Transverse colon (tissue), 3 donors: Measurements from ENCODE around the gene NOMO2.
"Not testable (repeated sequence)": the region's sequence is repeated elsewhere in the genome, so short reads cannot be mapped to it uniquely, and the experiment has no call there.

Experiments
- EP300 ChIP-seq: sonication (generic); formaldehyde crosslinking; IDR thresholded peaks from one replicate; pipeline ENCODE4 v1.6.1; 2017; ENCODE audit warnings: antibody characterized with exemption, low read depth
- TF ChIP-seq, protein P1 (sequence below), 5 experiments: fragments of 200-600 bp in 3 of 5; fragments of 450-650 bp in 2 of 5; sonication (generic) in 3 of 5; IDR thresholded peaks; 1 replicate in 2 of 5; 2 replicates in 3 of 5; pipeline ENCODE4 v1.5.1; 2016 to 2017; ENCODE audit warnings: antibody characterized with exemption in 5 of 5, inconsistent platforms in 3 of 5, mild to moderate bottlenecking in 2 of 5, moderate library complexity in 1 of 5

DNA sequence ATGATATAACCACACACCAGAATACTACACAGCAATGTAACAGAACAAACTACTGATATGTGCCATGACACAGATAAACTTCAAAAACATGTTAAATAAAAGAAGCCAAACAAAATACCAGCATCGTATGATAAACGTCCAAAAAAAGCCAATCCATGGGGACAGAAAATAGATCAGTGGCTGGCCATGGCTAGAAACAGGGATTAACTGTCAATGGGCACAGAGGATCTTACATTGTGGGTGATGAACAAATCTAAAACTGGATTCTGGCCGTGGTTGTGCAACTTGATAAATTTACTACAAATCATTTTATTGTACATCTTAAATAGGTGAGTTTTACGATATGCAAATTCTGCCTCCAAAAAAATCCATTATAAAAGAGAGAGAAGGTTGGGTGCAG lies 35.4 kb downstream of the NOMO2 start:
- not testable (repeated sequence) for TF ChIP-seq EP300
- TF ChIP-seq, protein P1, sequence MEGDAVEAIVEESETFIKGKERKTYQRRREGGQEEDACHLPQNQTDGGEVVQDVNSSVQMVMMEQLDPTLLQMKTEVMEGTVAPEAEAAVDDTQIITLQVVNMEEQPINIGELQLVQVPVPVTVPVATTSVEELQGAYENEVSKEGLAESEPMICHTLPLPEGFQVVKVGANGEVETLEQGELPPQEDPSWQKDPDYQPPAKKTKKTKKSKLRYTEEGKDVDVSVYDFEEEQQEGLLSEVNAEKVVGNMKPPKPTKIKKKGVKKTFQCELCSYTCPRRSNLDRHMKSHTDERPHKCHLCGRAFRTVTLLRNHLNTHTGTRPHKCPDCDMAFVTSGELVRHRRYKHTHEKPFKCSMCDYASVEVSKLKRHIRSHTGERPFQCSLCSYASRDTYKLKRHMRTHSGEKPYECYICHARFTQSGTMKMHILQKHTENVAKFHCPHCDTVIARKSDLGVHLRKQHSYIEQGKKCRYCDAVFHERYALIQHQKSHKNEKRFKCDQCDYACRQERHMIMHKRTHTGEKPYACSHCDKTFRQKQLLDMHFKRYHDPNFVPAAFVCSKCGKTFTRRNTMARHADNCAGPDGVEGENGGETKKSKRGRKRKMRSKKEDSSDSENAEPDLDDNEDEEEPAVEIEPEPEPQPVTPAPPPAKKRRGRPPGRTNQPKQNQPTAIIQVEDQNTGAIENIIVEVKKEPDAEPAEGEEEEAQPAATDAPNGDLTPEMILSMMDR (IDR thresholded peaks at IDR 0.05): not testable (repeated sequence)
